ENCODE measurements around the gene SMAD4. TPM values are rescaled to one million over a fixed set of nuclear protein-coding genes. Genes with fewer than 3 reads are reported as not detected.

The SMAD4 gene
- polyA plus RNA-seq, 1 donor (not counting 4 experiments of a cell fraction or from before 2014, with no cell fraction given) = 68.2 TPM

DNA sequence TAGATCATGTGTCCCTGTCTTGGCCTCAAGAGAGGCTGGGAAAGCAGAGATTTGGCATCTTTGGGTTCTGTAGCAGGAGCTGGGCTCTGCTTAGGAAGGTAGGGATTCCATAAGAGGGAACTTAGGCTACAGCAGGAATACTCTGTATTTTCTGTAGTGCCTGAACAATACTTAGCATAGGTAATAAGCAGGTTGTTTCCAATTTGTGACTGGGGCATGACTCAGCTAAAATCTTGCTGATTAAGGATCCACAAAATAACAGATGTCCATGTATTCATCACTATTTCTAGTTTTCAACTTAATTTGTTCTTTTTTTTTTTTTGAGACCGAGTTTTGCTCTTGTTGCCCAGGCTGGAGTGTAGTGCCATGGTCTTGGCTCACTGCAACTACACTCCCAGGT is 68.5 kb downstream of the SMAD4 start:
- H4K20me1 ChIP-seq (ENCODE audit: control insufficient read depth, extremely low read depth, insufficient read depth, low read length) = no peaks in the 10 kb centered on the region
- no peak for TF ChIP-seq EZH2 (IDR thresholded peaks at IDR 0.05; ENCODE audit: low read length)
- TF ChIP-seq, protein P1, sequence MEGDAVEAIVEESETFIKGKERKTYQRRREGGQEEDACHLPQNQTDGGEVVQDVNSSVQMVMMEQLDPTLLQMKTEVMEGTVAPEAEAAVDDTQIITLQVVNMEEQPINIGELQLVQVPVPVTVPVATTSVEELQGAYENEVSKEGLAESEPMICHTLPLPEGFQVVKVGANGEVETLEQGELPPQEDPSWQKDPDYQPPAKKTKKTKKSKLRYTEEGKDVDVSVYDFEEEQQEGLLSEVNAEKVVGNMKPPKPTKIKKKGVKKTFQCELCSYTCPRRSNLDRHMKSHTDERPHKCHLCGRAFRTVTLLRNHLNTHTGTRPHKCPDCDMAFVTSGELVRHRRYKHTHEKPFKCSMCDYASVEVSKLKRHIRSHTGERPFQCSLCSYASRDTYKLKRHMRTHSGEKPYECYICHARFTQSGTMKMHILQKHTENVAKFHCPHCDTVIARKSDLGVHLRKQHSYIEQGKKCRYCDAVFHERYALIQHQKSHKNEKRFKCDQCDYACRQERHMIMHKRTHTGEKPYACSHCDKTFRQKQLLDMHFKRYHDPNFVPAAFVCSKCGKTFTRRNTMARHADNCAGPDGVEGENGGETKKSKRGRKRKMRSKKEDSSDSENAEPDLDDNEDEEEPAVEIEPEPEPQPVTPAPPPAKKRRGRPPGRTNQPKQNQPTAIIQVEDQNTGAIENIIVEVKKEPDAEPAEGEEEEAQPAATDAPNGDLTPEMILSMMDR (optimal IDR thresholded peaks at IDR 0.05 in 1 of 3, IDR thresholded peaks at IDR 0.05 in 1 of 3, conservative IDR thresholded peaks at IDR 0.05 in 1 of 3; ENCODE audit: extremely low read depth in 1 of 3, insufficient read depth in 2 of 3, low read length in 3 of 3) = no peak
- no peaks in the 10 kb centered on the region for H3K36me3 ChIP-seq (ENCODE audit: control insufficient read depth in 2 of 2, extremely low read depth in 1 of 2, insufficient read depth in 2 of 2, low read length in 2 of 2)
- H3K4me2 ChIP-seq (ENCODE audit: control insufficient read depth, extremely low read depth, insufficient read depth, low read depth, low read length) = no peak overlapping the region
- FAIRE-seq = no peak
- H3K4me3 ChIP-seq (ENCODE audit: control insufficient read depth in 2 of 3, extremely low read depth in 1 of 3, insufficient read depth in 2 of 3, low read depth in 1 of 3, low read length in 3 of 3) = no peak overlapping the region
- no peaks in the 10 kb centered on the region for H3K9me3 ChIP-seq (ENCODE audit: control insufficient read depth, low read depth, low read length)
- no peaks in the 10 kb centered on the region for H3K79me2 ChIP-seq (ENCODE audit: control insufficient read depth, insufficient read depth, low read length)
- no peak for DNase-seq (ENCODE audit: low read depth, low spot score)
- no peaks in the 10 kb centered on the region for H3K4me1 ChIP-seq (ENCODE audit: control insufficient read depth, extremely low read depth, insufficient read depth, low read length)
- H2AFZ ChIP-seq (ENCODE audit: control insufficient read depth, low read length) = no peak overlapping the region
- no peak overlapping the region for H3K27ac ChIP-seq (ENCODE audit: control insufficient read depth, insufficient read depth, low read length)
- H3K27me3 ChIP-seq (ENCODE audit: control insufficient read depth, extremely low read depth, insufficient read depth, low read length) = no peaks in the 10 kb centered on the region
- no peaks in the 10 kb centered on the region for H3K9me1 ChIP-seq (ENCODE audit: control insufficient read depth, extremely low read depth, insufficient read depth, low read length)
- dilution Hi-C loops (cut with MboI; ENCODE audit: extremely low pct_ligation_motif_present, low sequenced_read_pairs) = no loop called here
- no peak overlapping the region for H3K9ac ChIP-seq (ENCODE audit: control insufficient read depth, extremely low read depth, insufficient read depth, low read length)

DNA sequence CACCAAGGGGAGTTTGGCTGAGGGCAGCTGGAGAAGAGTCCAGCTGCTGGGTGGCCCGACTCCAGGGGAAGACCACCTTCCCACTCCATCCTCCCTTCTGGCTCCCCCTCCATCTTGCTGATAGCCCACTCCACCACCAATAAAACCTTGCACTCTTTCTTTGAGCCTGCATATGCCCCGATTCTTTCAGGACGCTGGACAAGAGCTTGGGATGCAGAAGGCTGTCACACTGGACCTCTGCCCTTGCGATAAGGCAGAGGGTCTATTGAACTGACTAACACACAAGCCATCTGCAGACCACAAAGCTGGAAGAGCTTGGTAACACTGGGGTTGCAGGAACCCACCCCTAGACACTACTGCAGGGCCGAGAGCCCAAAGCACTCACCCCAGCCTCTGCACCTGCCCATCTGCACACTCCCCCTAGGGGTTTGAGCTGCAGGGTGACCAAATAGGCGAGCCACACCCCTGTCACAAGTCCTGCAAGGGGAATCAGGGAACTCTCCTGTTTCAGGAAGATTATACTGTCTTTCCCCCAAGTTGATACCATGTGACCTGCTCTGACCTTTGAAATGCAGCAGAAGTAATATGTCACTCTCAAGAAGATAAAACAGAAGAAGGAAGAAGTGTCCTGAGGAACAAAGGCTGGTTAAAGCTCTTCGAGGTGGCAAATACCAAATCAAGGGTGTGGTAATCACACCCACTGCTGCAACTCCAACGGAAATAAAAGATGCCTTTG is 70.5 kb downstream of the SMAD4 start:
- H3K9me3 ChIP-seq (ENCODE audit: control insufficient read depth, low read depth, low read length) = no peaks in the 10 kb centered on the region
- H3K4me1 ChIP-seq (ENCODE audit: control insufficient read depth, extremely low read depth, insufficient read depth, low read length) = no peaks in the 10 kb centered on the region
- FAIRE-seq = no peak
- no peaks in the 10 kb centered on the region for H3K36me3 ChIP-seq (ENCODE audit: control insufficient read depth in 2 of 2, extremely low read depth in 1 of 2, insufficient read depth in 2 of 2, low read length in 2 of 2)
- H4K20me1 ChIP-seq (ENCODE audit: control insufficient read depth, extremely low read depth, insufficient read depth, low read length) = no peaks in the 10 kb centered on the region
- dilution Hi-C loops (cut with MboI; ENCODE audit: extremely low pct_ligation_motif_present, low sequenced_read_pairs) = no loop called here
- no peaks in the 10 kb centered on the region for H3K27me3 ChIP-seq (ENCODE audit: control insufficient read depth, extremely low read depth, insufficient read depth, low read length)
- no peak overlapping the region for H3K9ac ChIP-seq (ENCODE audit: control insufficient read depth, extremely low read depth, insufficient read depth, low read length)
- TF ChIP-seq EZH2 (IDR thresholded peaks at IDR 0.05; ENCODE audit: low read length) = no peak
- TF ChIP-seq, protein P1 (optimal IDR thresholded peaks at IDR 0.05 in 1 of 3, IDR thresholded peaks at IDR 0.05 in 1 of 3, conservative IDR thresholded peaks at IDR 0.05 in 1 of 3; ENCODE audit: extremely low read depth in 1 of 3, insufficient read depth in 2 of 3, low read length in 3 of 3) = no peak
- no peak overlapping the region for H3K4me2 ChIP-seq (ENCODE audit: control insufficient read depth, extremely low read depth, insufficient read depth, low read depth, low read length)
- no peak for DNase-seq (ENCODE audit: low read depth, low spot score)
- no peak overlapping the region for H3K27ac ChIP-seq (ENCODE audit: control insufficient read depth, insufficient read depth, low read length)
- H3K4me3 ChIP-seq (ENCODE audit: control insufficient read depth in 2 of 3, extremely low read depth in 1 of 3, insufficient read depth in 2 of 3, low read depth in 1 of 3, low read length in 3 of 3) = no peak overlapping the region
- no peak overlapping the region for H2AFZ ChIP-seq (ENCODE audit: control insufficient read depth, low read length)
- H3K9me1 ChIP-seq (ENCODE audit: control insufficient read depth, extremely low read depth, insufficient read depth, low read length) = no peaks in the 10 kb centered on the region
- H3K79me2 ChIP-seq (ENCODE audit: control insufficient read depth, insufficient read depth, low read length) = no peaks in the 10 kb centered on the region
